KOPT-K1 (cell line): ENCODE data around the gene MACROD2.

Experiments used
- H3K27ac ChIP-seq: fragments of 200-600 bp; sonication (generic); 2 replicates; pipeline ENCODE4 v1.5.1; 2016; ENCODE audit warnings: antibody characterized with exemption, mild to moderate bottlenecking, low read depth, low read length; ENCODE audit not compliant: poor library complexity, severe bottlenecking
- H3K36me3 ChIP-seq: fragments of 200-600 bp; sonication (generic); 2 replicates; pipeline ENCODE4 v1.5.1; 2017; ENCODE audit warnings: antibody characterized with exemption, mild to moderate bottlenecking, low read length, moderate library complexity; ENCODE audit not compliant: insufficient read depth
- H3K9me3 ChIP-seq: fragments of 200-600 bp; sonication (generic); 2 replicates; pipeline ENCODE4 v1.5.1; 2017; ENCODE audit warnings: antibody characterized with exemption, low read length, mild to moderate bottlenecking; ENCODE audit not compliant: insufficient read depth, poor library complexity, severe bottlenecking

MACROD2 gene

DNA sequence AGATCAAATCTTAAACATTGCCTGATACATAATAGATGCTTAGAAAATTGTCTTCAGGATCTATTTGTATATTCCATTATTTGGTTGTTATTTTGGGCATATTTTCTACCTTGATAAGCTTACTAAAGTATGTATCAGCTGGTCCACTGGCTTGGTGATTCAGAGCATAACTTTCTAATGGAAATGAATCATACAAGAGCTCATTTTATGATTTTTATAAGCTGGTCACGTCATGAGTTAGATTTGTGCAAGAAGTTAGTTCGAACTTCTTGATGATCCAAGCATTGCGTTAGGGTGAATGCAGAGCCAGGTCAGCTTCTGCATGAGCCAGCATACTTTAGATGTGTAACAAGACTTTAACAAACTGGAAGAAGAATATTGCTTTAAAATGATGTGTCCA, 486.5 kb downstream of the MACROD2 start:
- Histone ChIP-seq H3K27ac (no peak overlapping the region), H3K36me3 (no peaks in the 10 kb centered on the region), H3K9me3 (no peaks in the 10 kb centered on the region)

DNA sequence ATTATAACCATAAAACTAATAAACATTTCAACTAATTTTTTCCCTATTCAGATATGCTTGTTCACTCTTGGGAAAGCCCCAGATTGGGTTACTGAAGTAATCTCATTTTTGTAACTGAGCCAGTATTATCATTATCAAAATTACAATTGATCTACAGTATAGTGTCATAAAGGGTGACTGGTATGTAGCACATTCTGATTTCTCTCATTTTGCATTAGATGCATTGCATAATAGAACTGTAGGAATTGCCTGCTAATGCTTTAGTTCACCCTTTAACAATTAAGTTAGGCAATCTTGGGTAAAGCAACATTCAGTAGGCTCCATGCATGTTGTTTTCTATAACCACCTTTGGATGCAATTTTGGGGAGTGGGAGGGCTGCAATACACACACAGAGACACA, 492.9 kb downstream of the MACROD2 start:
- Histone ChIP-seq H3K9me3 (no peaks in the 10 kb centered on the region), H3K27ac (no peak overlapping the region), H3K36me3 (no peaks in the 10 kb centered on the region)

GRCh38 chr20:14488756-14489479, 493.6 kb downstream of the MACROD2 start:
- no peaks in the 10 kb centered on the region for H3K36me3 ChIP-seq
- no peaks in the 10 kb centered on the region for H3K9me3 ChIP-seq
- no peak overlapping the region for H3K27ac ChIP-seq

DNA sequence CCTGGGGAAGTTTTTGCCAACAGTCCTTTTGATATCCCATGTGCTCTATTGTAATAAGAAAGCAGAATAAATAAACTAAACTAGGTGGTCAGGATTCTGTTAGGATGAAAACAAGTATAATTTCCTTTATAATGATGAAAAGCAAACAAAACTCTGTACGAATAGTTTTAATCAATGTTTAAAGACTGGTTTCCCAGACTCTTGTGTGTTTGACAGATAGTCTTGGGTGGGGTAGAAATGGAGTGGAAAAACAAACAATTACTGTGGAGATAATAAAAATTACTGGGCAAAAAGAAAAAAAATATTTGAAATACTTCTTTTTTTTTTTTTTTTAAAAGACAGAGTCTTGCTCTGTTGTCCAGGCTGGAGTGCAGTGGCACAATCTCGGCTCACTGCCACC, 494.2 kb downstream of the MACROD2 start:
- H3K9me3 ChIP-seq: no peaks in the 10 kb centered on the region
- H3K27ac ChIP-seq: no peak overlapping the region

DNA sequence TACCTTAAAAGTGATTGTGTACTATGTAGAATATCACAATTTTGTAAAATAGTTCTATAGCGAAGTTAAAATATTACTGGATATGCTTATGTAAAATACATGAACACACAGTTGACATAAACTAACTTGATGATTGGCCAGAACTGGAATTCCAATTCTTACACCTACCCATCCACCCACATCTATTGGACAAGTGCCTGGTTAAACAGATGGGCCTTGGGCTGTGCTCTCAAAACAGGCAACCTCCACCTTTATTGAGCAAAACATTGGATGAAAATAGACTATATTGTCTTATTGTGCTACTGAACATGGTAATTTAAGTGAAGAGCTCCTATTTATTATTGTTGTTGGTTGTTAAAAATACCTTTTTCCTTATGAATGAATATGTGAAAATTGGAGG, 496.1 kb downstream of the MACROD2 start:
- Histone ChIP-seq H3K27ac (no peak overlapping the region), H3K36me3 (no peaks in the 10 kb centered on the region), H3K9me3 (no peaks in the 10 kb centered on the region)

More for the DNA sequence above, 494.2 kb downstream of the MACROD2 start:
- no peaks in the 10 kb centered on the region for H3K36me3 ChIP-seq

- Histone ChIP-seq H3K9me3 (no peaks in the 10 kb centered on the region), H3K36me3 (no peaks in the 10 kb centered on the region), H3K27ac (no peak overlapping the region)
Measured at GRCh38 chr20:14493408-14493807, 498.1 kb downstream of the MACROD2 start.

GRCh38 chr20:14494355-14494754, 499.0 kb downstream of the MACROD2 start:
- Histone ChIP-seq H3K36me3 (no peaks in the 10 kb centered on the region), H3K9me3 (no peaks in the 10 kb centered on the region), H3K27ac (no peak overlapping the region)

DNA sequence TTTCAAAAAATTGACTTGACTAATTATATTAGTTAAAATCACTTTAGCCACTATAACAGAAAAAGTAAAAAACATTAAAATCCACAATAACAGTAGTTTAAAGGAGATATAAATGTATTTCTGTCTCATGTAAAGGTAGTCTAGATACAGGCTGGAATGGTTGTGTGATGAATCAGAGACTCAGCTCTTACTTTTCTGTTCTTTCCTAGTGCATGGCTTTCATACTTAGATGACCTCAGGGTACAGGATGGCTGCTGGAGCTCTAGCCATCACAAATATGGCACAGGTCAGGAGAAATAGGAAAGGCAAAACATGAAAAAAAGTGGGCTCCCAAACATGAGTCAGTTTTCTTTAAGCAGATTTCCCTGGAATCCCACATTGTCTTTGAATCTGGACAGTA, 499.8 kb downstream of the MACROD2 start:
- Histone ChIP-seq H3K36me3 (no peaks in the 10 kb centered on the region), H3K9me3 (no peaks in the 10 kb centered on the region), H3K27ac (no peak overlapping the region)

DNA sequence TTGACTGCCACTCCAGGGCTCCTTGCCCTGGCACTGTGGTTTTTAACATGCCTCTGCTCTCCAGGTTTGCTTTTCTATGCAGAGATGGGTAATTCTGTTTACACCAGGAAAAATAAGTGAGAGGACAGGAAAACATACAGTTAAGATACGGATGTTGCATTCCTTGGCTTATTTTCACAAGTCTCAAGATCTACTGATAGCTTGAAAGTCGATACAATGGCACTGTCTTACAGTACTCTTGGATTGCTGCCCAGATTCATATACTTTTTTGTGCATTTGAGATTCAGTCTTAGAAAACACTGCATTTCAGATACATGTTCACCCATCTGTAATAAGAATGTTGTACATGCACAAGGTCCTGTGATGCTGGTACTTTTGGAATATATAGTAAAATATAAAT, 501.7 kb downstream of the MACROD2 start:
- no peaks in the 10 kb centered on the region for H3K36me3 ChIP-seq
- no peak overlapping the region for H3K27ac ChIP-seq

DNA sequence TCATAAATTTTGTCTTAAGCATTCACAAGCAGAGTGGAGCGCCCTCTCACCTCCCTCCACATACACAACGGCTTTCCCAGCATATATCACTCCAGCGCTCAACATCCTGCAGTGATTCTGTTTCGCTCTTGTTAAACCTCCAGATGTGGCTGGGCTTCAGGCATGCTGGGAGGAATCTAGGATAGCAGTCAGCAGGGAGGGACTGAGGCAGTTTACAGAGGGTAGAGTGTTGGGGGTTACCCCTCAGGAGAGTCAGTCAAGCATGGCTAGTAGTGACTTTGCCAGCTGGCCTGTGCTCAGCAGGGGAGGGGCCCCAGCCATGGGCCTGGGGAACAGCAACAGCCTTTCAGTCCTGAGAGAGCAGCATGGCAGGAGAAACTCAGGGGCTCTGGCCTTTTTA, 503.5 kb downstream of the MACROD2 start:
- no peak overlapping the region for H3K27ac ChIP-seq
- no peaks in the 10 kb centered on the region for H3K9me3 ChIP-seq

More for the DNA sequence above, 501.7 kb downstream of the MACROD2 start:
- H3K9me3 ChIP-seq: no peaks in the 10 kb centered on the region

GRCh38 chr20:14505476-14505875, 510.2 kb downstream of the MACROD2 start:
- H3K36me3 ChIP-seq: no peaks in the 10 kb centered on the region
- H3K9me3 ChIP-seq: no peaks in the 10 kb centered on the region
- H3K27ac ChIP-seq: no peak overlapping the region

More for the DNA sequence above, 503.5 kb downstream of the MACROD2 start:
- H3K36me3 ChIP-seq: no peaks in the 10 kb centered on the region

GRCh38 chr20:14507711-14508110, 512.4 kb downstream of the MACROD2 start:
- no peaks in the 10 kb centered on the region for H3K9me3 ChIP-seq
- H3K27ac ChIP-seq: no peak overlapping the region
- no peaks in the 10 kb centered on the region for H3K36me3 ChIP-seq

- Histone ChIP-seq H3K36me3 (no peaks in the 10 kb centered on the region), H3K9me3 (no peaks in the 10 kb centered on the region), H3K27ac (no peak overlapping the region)
Measured at GRCh38 chr20:14510341-14510740, 515.0 kb downstream of the MACROD2 start.

- no peaks in the 10 kb centered on the region for H3K9me3 ChIP-seq
- no peak overlapping the region for H3K27ac ChIP-seq
- H3K36me3 ChIP-seq: no peaks in the 10 kb centered on the region
Measured at GRCh38 chr20:14512839-14513238, 517.5 kb downstream of the MACROD2 start.

DNA sequence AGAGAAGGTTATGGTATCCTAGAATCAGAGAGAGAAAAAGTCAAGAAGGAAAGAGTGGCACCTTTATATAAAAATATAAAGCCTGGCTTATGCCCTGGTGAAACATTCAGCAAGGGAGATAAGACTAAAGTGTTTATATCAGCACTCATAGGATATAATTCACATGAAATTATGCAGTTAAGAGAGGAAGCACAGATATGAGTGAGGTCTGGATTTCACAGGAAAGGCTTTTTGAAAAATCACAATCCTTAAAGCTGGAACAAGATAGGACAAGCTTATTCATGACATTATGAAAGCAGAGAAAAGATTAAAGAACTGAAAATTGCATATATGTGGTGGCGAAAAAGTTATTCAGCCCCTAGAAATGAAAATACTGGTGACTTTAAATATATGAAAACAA, 523.3 kb downstream of the MACROD2 start:
- Histone ChIP-seq H3K27ac (no peak overlapping the region), H3K9me3 (no peaks in the 10 kb centered on the region), H3K36me3 (no peaks in the 10 kb centered on the region)

DNA sequence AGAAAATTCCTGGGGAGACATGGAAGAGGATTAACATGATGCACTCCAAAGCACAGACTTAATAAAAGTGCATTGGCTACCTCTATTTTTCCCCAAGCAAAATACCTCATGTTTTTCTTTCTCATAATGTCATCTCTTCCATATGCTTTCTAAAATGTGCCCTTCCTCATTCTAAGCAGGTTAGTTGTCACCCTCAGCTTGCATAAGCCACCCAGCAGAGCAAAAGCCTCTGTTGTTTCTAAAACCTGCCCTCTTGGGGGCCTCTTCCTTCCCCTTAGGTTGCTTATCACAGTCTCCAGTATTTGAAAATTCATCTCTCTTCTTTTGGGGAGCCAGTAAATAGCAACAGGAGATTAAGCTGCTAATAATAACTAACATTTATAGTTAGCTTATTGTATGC, 525.7 kb downstream of the MACROD2 start:
- H3K9me3 ChIP-seq: no peaks in the 10 kb centered on the region
- no peaks in the 10 kb centered on the region for H3K36me3 ChIP-seq
- H3K27ac ChIP-seq: no peak overlapping the region
